Heart left ventricle (tissue), 13 donors: Measurements from ENCODE around the gene NDUFB10.

Source experiments
- CTCF ChIP-seq, 12 donors: fragments of 200-600 bp; sonication (generic) in 4 of 12; IDR thresholded peaks; one replicate each; pipeline versions ENCODE4 v1.5.0 to v1.8.0; 2018 to 2022; ENCODE audit warnings: antibody characterized with exemption in 12 of 12, mild to moderate bottlenecking in 5 of 12
- POLR2A ChIP-seq, 2 donors: fragments of 450-650 bp; IDR thresholded peaks; one replicate each; pipeline ENCODE4 v1.6.1; 2017; ENCODE audit warnings: antibody characterized with exemption in 2 of 2, mild to moderate bottlenecking in 2 of 2, moderate library complexity in 2 of 2
- donor health status: ischemic (EF 13 %, LVEDD 7.1; RV severe dilation, severe dysfunction).
- donor health status: DM: no; HTN: yes; CAD: no.
- donor health status: DM: no; HTN: no; CAD: no.
- donor health status: ischemic (EF 25% LVEDD 6.9; RV normal size, moderate dysfunction).
- donor health status: ischemic (EF 25% LVEDD 5.7; RV mildly dilated, moderate dysfunction).
- donor health status: ischemic (EF 35%, LVEDD 5.7; RV mildly dilated, moderate dysfunction).
- donor health status: nonischemic (EF 11% LVEDD 7.7; RV severe dilation, severe dysfunction).
- donor health status: DM: yes; HTN: yes; CAD: no.
- donor health status: PGD.
- donor health status: ischemic (EF 29% LVEDD 5.4; RV normal size, mild dysfunction).
- donor health status: nonischemic (EF 23%, LVEDD 6.1; RV moderate dilation, normal function).

- TF ChIP-seq CTCF (IDR thresholded peaks at IDR 0.05) = no peak
- no peak for TF ChIP-seq POLR2A (IDR thresholded peaks at IDR 0.05)
Observed at GRCh38 chr16:1926271-1926670, 33.1 kb upstream of the NDUFB10 start.
